Glomerular visceral epithelial cell (primary cell): ENCODE data around the gene GPBAR1.

Experiments
- DNase-seq: peaks from one replicate; pipeline ENCODE4 v3.0.0-alpha.2; 2016; ENCODE audit errors: extremely low spot score

GPBAR1 gene

GRCh38 chr2:218285604-218286003 is 24.8 kb downstream of the GPBAR1 start:
- DNase-seq: peak; percentile 21

- DNase-seq: peak; percentile 91
Observed at GRCh38 chr2:218286570-218287459, 26.0 kb downstream of the GPBAR1 start.

GRCh38 chr2:218289639-218290315 is 29.0 kb downstream of the GPBAR1 start:
- DNase-seq: peak; percentile 24

- DNase-seq: peak; percentile 29
Observed at GRCh38 chr2:218290316-218291261, 29.8 kb downstream of the GPBAR1 start.

GRCh38 chr2:218291318-218292047 is 30.7 kb downstream of the GPBAR1 start:
- DNase-seq: peak; percentile 29

GRCh38 chr2:218292048-218293014 is 31.5 kb downstream of the GPBAR1 start, which contains the start of gene TMBIM1:
Gene TMBIM1 (minus strand): TSS chr2:218292503. CDS start chr2:218282141, 10,362 bp downstream.
- DNase-seq: peak; percentile 80

GRCh38 chr2:218293715-218294429 is 33.1 kb downstream of the GPBAR1 start:
- no peak for DNase-seq

- no peak for DNase-seq
Observed at GRCh38 chr2:218294430-218295022, 33.7 kb downstream of the GPBAR1 start.

GRCh38 chr2:218295029-218295428 is 34.2 kb downstream of the GPBAR1 start:
- DNase-seq: no peak

- DNase-seq: no peak
Observed at GRCh38 chr2:218296200-218296599, 35.4 kb downstream of the GPBAR1 start.

GRCh38 chr2:218296847-218297246 is 36.0 kb downstream of the GPBAR1 start:
- no peak for DNase-seq

- DNase-seq: no peak
Observed at GRCh38 chr2:218298314-218298875, 37.6 kb downstream of the GPBAR1 start.

- no peak for DNase-seq
Observed at GRCh38 chr2:218300141-218300540, 39.3 kb downstream of the GPBAR1 start.

GRCh38 chr2:218301176-218301819 is 40.5 kb downstream of the GPBAR1 start:
- peak; percentile 87 for DNase-seq

GRCh38 chr2:218305383-218305782 is 44.6 kb downstream of the GPBAR1 start:
- no peak for DNase-seq

GRCh38 chr2:218306184-218306920 is 45.5 kb downstream of the GPBAR1 start:
- no peak for DNase-seq

- DNase-seq: no peak
Observed at GRCh38 chr2:218307415-218308090, 46.7 kb downstream of the GPBAR1 start.
